Fibroblast of lung (primary cell): ENCODE measurements around the gene PLD1. TPM values are rescaled to one million over a fixed set of nuclear protein-coding genes. Genes with fewer than 3 reads are reported as not detected.

Experiments
- DNase-seq, 2 donors: peaks; one replicate each; pipeline versions ENCODE4 v3.0.0 to v3.0.0-alpha.2; 2010; ENCODE audit warnings: low read depth in 2 of 2
- H2AFZ ChIP-seq: 2 replicates; pipeline ENCODE4 v1.5.1; 2012; ENCODE audit warnings: low read length, control low read depth, inconsistent platforms
- H3K27ac ChIP-seq: 2 replicates; pipeline ENCODE4 v1.5.1; 2011; ENCODE audit warnings: low read length, control low read depth; ENCODE audit not compliant: insufficient read depth
- H3K27me3 ChIP-seq: 2 replicates; pipeline ENCODE4 v1.5.1; 2011; ENCODE audit warnings: mild to moderate bottlenecking, low read length; ENCODE audit not compliant: control insufficient read depth, insufficient read depth
- H3K36me3 ChIP-seq: 2 replicates; pipeline ENCODE4 v1.5.1; 2011; ENCODE audit warnings: low read length; ENCODE audit not compliant: control insufficient read depth, insufficient read depth
- H3K4me1 ChIP-seq: 2 replicates; pipeline ENCODE4 v1.5.1; 2011; ENCODE audit warnings: low read length; ENCODE audit not compliant: control insufficient read depth, insufficient read depth; ENCODE audit errors: extremely low read depth
- H3K4me2 ChIP-seq: 2 replicates; pipeline ENCODE4 v1.5.1; 2011; ENCODE audit warnings: low read length, control low read depth; ENCODE audit not compliant: insufficient read depth; ENCODE audit errors: extremely low read depth
- H3K4me3 ChIP-seq, 4 experiments: fragments of 200-600 bp in 1 of 4; sonication (generic) in 1 of 4; replicated peaks in 1 of 4; 2 replicates each; pipeline ENCODE4 v1.5.1; 2011 to 2016; ENCODE audit warnings: low read length in 4 of 4, low read depth in 3 of 4, mild to moderate bottlenecking in 3 of 4, control low read depth in 2 of 4, inconsistent platforms in 1 of 4, mixed read lengths in 1 of 4; ENCODE audit not compliant: insufficient read depth in 1 of 4; ENCODE audit errors: control extremely low read depth in 1 of 4
- H3K79me2 ChIP-seq: 2 replicates; pipeline ENCODE4 v1.5.1; 2012; ENCODE audit warnings: mild to moderate bottlenecking, low read length, inconsistent platforms; ENCODE audit not compliant: control insufficient read depth, insufficient read depth
- H3K9ac ChIP-seq: 2 replicates; pipeline ENCODE4 v1.5.1; 2011; ENCODE audit warnings: mild to moderate bottlenecking, low read length, control low read depth; ENCODE audit not compliant: insufficient read depth
- H3K9me3 ChIP-seq: 2 replicates; pipeline ENCODE4 v1.5.1; 2012; ENCODE audit warnings: low read depth, low read length; ENCODE audit not compliant: control insufficient read depth, insufficient read depth
- H4K20me1 ChIP-seq: 2 replicates; pipeline ENCODE4 v1.5.1; 2011; ENCODE audit warnings: low read length; ENCODE audit not compliant: control insufficient read depth, insufficient read depth; ENCODE audit errors: extremely low read depth
- EZH2 ChIP-seq: IDR thresholded peaks from 2 replicates; pipeline ENCODE4 v1.5.1; 2012; ENCODE audit warnings: low read length, control low read depth, mild to moderate bottlenecking; ENCODE audit errors: missing control alignments
- polyA plus RNA-seq, 2 donors: library from polyadenylated mRNA; depleted of rRNA in 1 of 2; stranded (reverse) in 1 of 2; unstranded in 1 of 2; fragments of >200 nt; gene quantifications; 2 replicates each; pipeline ENCODE4 v1.2.1, GENCODE V29; 2011 to 2012; ENCODE audit warnings: missing spikeins in 1 of 2
- total RNA-seq: library from RNA; depleted of rRNA; stranded (reverse); fragments of >200 nt; gene quantifications from 2 replicates; pipeline ENCODE4 v1.2.1, GENCODE V29; 2014
- TF ChIP-seq, protein P1 (sequence below), 2 donors: IDR thresholded peaks in 1 of 2; conservative IDR thresholded peaks in 1 of 2; 1 replicate in 1 of 2; 2 replicates in 1 of 2; pipeline ENCODE4 v1.5.1; 2011 to 2012; ENCODE audit warnings: low read length in 2 of 2, control low read depth in 1 of 2, inconsistent platforms in 1 of 2, low read depth in 1 of 2, mild to moderate bottlenecking in 1 of 2

PLD1 gene
- total and polyA plus RNA-seq, 2 donors (not counting 1 experiment from before 2014, with no cell fraction given) = 10.8 to 18.8 TPM

GRCh38 chr3:171688002-171688401, 122.3 kb downstream of the PLD1 start:
- no peak overlapping the region for H2AFZ ChIP-seq
- H3K4me1 ChIP-seq = no peaks in the 10 kb centered on the region
- no peaks in the 10 kb centered on the region for H3K79me2 ChIP-seq
- H3K4me2 ChIP-seq = no peak overlapping the region
- H3K9ac ChIP-seq = no peak overlapping the region
- H3K36me3 ChIP-seq = no peaks in the 10 kb centered on the region
- peak in 1 of 2 donors; percentile 45 for DNase-seq
- TF ChIP-seq, protein P1, sequence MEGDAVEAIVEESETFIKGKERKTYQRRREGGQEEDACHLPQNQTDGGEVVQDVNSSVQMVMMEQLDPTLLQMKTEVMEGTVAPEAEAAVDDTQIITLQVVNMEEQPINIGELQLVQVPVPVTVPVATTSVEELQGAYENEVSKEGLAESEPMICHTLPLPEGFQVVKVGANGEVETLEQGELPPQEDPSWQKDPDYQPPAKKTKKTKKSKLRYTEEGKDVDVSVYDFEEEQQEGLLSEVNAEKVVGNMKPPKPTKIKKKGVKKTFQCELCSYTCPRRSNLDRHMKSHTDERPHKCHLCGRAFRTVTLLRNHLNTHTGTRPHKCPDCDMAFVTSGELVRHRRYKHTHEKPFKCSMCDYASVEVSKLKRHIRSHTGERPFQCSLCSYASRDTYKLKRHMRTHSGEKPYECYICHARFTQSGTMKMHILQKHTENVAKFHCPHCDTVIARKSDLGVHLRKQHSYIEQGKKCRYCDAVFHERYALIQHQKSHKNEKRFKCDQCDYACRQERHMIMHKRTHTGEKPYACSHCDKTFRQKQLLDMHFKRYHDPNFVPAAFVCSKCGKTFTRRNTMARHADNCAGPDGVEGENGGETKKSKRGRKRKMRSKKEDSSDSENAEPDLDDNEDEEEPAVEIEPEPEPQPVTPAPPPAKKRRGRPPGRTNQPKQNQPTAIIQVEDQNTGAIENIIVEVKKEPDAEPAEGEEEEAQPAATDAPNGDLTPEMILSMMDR (conservative IDR thresholded peaks at IDR 0.05 in 1 of 2, IDR thresholded peaks at IDR 0.05 in 1 of 2; ENCODE audit: low read depth in 1 of 2, low read length in 2 of 2) = no peak
- TF ChIP-seq EZH2 = no peak
- H3K4me3 ChIP-seq = no peak overlapping the region
- H4K20me1 ChIP-seq = no peaks in the 10 kb centered on the region
- H3K9me3 ChIP-seq = no peaks in the 10 kb centered on the region
- no peak overlapping the region for H3K27ac ChIP-seq
- no peaks in the 10 kb centered on the region for H3K27me3 ChIP-seq

DNA sequence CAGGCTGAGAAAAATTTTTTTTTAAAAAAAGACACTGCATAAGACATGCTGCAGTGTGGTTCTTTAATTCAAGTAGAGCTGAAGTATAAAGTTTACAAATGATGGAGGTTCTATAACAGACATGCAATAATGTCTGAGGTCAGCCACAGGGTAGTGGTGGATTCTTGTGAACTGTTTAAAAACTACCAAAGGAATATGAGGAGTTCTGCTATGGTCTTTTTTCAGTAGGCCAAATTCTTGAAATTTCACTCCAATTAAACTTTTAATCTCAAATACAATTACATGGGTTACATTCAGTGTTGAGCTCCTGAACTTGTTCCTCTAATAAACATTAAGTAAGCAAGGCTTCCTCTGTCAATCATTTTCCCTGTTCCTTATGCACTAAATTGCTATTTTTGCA, 122.7 kb downstream of the PLD1 start:
- no peak for TF ChIP-seq EZH2
- TF ChIP-seq, protein P1 (conservative IDR thresholded peaks at IDR 0.05 in 1 of 2, IDR thresholded peaks at IDR 0.05 in 1 of 2; ENCODE audit: low read depth in 1 of 2, low read length in 2 of 2) = no peak

DNA sequence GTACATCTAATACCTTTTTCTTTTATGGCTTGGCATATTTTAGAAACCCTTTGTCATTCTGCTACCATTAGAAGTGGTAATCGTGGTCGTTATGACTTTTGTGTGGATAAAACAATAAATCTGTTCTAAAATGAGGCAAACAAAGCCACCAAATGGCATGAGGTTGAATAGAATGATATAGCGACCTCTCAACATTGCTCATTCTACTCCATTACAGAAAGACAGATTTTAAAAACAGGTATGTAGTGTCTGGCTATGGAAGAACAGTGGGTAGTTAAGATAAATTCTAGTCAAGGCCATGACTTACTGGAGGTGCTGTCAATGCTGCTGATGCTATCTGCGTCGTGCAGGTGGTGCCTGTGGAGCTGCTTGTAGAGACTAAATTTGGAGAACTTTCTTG, 123.2 kb downstream of the PLD1 start:
- no peaks in the 10 kb centered on the region for H3K79me2 ChIP-seq
- TF ChIP-seq, protein P1 (conservative IDR thresholded peaks at IDR 0.05 in 1 of 2, IDR thresholded peaks at IDR 0.05 in 1 of 2; ENCODE audit: low read depth in 1 of 2, low read length in 2 of 2) = no peak
- no peak for TF ChIP-seq EZH2
- no peak for DNase-seq

More for the DNA sequence above, 122.7 kb downstream of the PLD1 start:
- H3K4me1 ChIP-seq = no peaks in the 10 kb centered on the region
- no peak overlapping the region for H3K27ac ChIP-seq
- no peak for DNase-seq
- no peaks in the 10 kb centered on the region for H3K79me2 ChIP-seq
- no peak overlapping the region for H2AFZ ChIP-seq
- no peak overlapping the region for H3K4me2 ChIP-seq
- no peak overlapping the region for H3K9ac ChIP-seq
- H3K36me3 ChIP-seq = no peaks in the 10 kb centered on the region
- H3K9me3 ChIP-seq = no peaks in the 10 kb centered on the region
- H4K20me1 ChIP-seq = no peaks in the 10 kb centered on the region
- H3K4me3 ChIP-seq = no peak overlapping the region
- H3K27me3 ChIP-seq = no peaks in the 10 kb centered on the region

More for the DNA sequence above, 123.2 kb downstream of the PLD1 start:
- Histone ChIP-seq H2AFZ (no peak overlapping the region), H3K9me3 (no peaks in the 10 kb centered on the region), H3K27me3 (no peaks in the 10 kb centered on the region), H3K27ac (no peak overlapping the region), H3K9ac (no peak overlapping the region), H3K4me2 (no peak overlapping the region), H3K36me3 (no peaks in the 10 kb centered on the region), H4K20me1 (no peaks in the 10 kb centered on the region), H3K4me1 (no peaks in the 10 kb centered on the region), H3K4me3 (no peak overlapping the region)
